Cardiac muscle cell (in vitro differentiated cells and primary cell): Measurements from ENCODE around the gene TMEM151B. TPM values are rescaled to one million over a fixed set of nuclear protein-coding genes. Genes with fewer than 3 reads are reported as not detected.

Experiments used
- DNase-seq, 2 donors: peaks; one replicate each; pipeline versions ENCODE4 v3.0.0 to v3.0.0-alpha.2; 2010 to 2017; ENCODE audit warnings: low read depth in 1 of 2, low spot score in 1 of 2
- H3K27ac ChIP-seq: fragments of 200-600 bp; sonication (generic); 2 replicates; pipeline ENCODE4 v1.5.1; 2016
- H3K27me3 ChIP-seq: fragments of 200-600 bp; sonication (generic); 2 replicates; pipeline ENCODE4 v1.6.0; 2016; ENCODE audit warnings: control low read depth
- H3K36me3 ChIP-seq: fragments of 200-600 bp; sonication (generic); 2 replicates; pipeline ENCODE4 v1.5.1; 2016; ENCODE audit warnings: control low read depth
- H3K4me1 ChIP-seq: fragments of 200-600 bp; sonication (generic); 2 replicates; pipeline ENCODE4 v1.8.1; 2017; ENCODE audit warnings: low read depth, mild to moderate bottlenecking, mixed run types
- H3K4me3 ChIP-seq: fragments of 200-600 bp; sonication (generic); 2 replicates; pipeline ENCODE4 v1.5.1; 2016; ENCODE audit warnings: mild to moderate bottlenecking
- H3K9me3 ChIP-seq: fragments of 200-600 bp; sonication (generic); 2 replicates; pipeline ENCODE4 v1.5.1; 2017; ENCODE audit warnings: low read depth, mild to moderate bottlenecking, control low read depth
- polyA plus RNA-seq: library from polyadenylated mRNA; unstranded; fragments of >200 nt; fragmentation: Nextera tagmentation; extraction: Ambion mirVana; gene quantifications from 2 replicates; pipeline ENCODE4 v1.2.1, GENCODE V29; 2016
- total RNA-seq: library from RNA; depleted of rRNA; stranded (reverse); fragments of >200 nt; gene quantifications from 2 replicates; pipeline ENCODE4 v1.2.3, GENCODE V29; 2016
- TF ChIP-seq, protein P1 (sequence below): IDR thresholded peaks from 2 replicates; pipeline ENCODE4 v1.5.1; 2012; ENCODE audit warnings: low read depth, mild to moderate bottlenecking, low read length

TMEM151B gene
- total and polyA plus RNA-seq, 2 experiments from 2014 or later, result 0.21 to 0.29 TPM

DNA sequence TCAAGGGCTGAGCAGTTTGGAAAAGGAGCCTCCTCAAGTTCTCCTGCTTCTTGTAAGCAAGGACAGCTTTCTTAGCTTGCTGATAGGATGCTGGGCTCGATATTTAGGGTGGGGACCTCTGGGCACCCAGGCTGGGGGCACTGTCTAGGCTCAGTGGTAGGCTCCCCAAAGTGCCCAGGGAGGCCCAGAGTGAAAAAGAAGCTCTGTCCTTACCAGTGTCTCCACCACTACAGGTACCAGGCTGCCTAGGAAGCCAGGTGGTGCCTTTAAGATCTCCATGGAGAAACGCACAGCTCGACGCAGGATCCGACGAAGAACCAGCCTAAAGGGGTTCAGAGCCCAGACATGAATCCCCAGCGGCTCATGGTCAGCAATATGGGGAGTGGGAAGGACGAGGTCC is 36.5 kb downstream of the TMEM151B start:
- no peaks in the 10 kb centered on the region for H3K4me1 ChIP-seq
- TF ChIP-seq, protein P1, sequence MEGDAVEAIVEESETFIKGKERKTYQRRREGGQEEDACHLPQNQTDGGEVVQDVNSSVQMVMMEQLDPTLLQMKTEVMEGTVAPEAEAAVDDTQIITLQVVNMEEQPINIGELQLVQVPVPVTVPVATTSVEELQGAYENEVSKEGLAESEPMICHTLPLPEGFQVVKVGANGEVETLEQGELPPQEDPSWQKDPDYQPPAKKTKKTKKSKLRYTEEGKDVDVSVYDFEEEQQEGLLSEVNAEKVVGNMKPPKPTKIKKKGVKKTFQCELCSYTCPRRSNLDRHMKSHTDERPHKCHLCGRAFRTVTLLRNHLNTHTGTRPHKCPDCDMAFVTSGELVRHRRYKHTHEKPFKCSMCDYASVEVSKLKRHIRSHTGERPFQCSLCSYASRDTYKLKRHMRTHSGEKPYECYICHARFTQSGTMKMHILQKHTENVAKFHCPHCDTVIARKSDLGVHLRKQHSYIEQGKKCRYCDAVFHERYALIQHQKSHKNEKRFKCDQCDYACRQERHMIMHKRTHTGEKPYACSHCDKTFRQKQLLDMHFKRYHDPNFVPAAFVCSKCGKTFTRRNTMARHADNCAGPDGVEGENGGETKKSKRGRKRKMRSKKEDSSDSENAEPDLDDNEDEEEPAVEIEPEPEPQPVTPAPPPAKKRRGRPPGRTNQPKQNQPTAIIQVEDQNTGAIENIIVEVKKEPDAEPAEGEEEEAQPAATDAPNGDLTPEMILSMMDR, result no peak
- no peak for DNase-seq
- H3K4me3 ChIP-seq, result no peak overlapping the region
- no peak overlapping the region for H3K27ac ChIP-seq
- peaks cover 24% of the 10 kb centered on the region for H3K36me3 ChIP-seq
- H3K9me3 ChIP-seq, result no peaks in the 10 kb centered on the region
- no peaks in the 10 kb centered on the region for H3K27me3 ChIP-seq

DNA sequence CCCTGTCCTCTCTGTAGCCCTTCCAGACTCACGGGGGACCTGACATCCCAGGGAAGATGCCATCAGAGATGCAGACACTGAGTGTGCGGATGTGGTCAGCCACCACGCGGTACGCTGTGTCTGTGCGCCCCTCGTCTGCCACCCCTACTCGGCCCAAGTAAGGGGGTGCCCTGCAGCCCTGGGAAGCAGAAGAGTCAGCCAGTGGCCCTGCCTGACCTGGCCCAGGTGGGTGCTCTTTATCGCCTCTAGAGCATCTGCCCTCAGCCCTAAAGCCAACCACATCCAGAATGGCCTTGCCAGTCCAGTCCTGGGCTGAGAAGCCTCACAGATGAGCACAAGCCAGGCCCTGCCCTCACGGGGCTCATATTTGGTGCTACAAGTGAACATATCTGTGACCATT is 37.0 kb downstream of the TMEM151B start:
- no peak for DNase-seq
- TF ChIP-seq, protein P1, result no peak

DNA sequence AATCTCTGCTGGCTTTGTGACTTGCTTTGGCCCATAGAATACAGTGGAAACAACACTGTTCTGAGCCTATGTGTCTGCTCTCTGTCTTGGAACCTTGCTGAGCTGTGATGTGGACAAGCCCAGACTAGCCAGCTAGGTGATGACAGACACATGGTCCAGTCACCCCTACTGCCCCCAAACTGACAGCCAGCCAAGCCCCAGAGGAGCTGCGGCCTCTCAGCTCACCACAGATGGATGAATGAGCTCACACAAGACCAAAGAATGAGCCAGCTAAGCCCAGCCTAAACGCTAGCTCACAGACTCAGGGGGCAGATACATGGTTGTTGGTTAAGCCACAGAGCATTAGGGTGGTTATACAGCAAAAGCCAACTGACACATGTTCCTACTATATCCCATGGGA is 38.8 kb downstream of the TMEM151B start:
- H3K27me3 ChIP-seq, result no peaks in the 10 kb centered on the region

More for the DNA sequence above, 37.0 kb downstream of the TMEM151B start:
- Histone ChIP-seq H3K36me3 (peaks cover 26% of the 10 kb centered on the region), H3K4me1 (no peaks in the 10 kb centered on the region), H3K27ac (no peak overlapping the region), H3K27me3 (no peaks in the 10 kb centered on the region), H3K4me3 (no peak overlapping the region), H3K9me3 (no peaks in the 10 kb centered on the region)

DNA sequence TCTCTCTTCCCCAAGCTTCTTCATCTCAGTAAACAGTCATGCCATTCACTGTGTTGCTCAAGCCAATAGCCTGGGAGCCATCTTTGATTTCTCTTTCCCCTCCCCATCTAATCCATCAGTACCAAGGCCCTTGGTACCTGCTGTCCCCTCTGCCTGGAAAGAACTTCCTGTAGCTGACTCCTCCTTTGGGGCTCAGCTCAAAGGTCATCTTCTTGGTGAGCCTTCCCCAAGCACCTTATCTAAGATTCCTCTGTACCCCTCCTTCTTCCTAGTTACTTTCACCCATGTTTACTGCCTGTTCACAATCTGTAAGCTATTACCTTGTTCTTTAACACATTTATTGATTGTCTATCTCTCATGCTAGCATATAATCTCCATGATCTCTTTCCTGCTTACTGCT is 39.4 kb downstream of the TMEM151B start:
- Histone ChIP-seq H3K36me3 (peaks cover 24% of the 10 kb centered on the region), H3K4me3 (no peak overlapping the region), H3K9me3 (no peaks in the 10 kb centered on the region), H3K4me1 (no peaks in the 10 kb centered on the region), H3K27ac (no peak overlapping the region), H3K27me3 (no peaks in the 10 kb centered on the region)
- TF ChIP-seq, protein P1, result no peak
- no peak for DNase-seq

More for the DNA sequence above, 38.8 kb downstream of the TMEM151B start:
- Histone ChIP-seq H3K36me3 (peaks cover 24% of the 10 kb centered on the region), H3K4me1 (no peaks in the 10 kb centered on the region), H3K9me3 (no peaks in the 10 kb centered on the region), H3K27ac (no peak overlapping the region), H3K4me3 (no peak overlapping the region)
- DNase-seq, result peak in 1 of 2 donors; percentile 38
- TF ChIP-seq, protein P1, result no peak

DNA sequence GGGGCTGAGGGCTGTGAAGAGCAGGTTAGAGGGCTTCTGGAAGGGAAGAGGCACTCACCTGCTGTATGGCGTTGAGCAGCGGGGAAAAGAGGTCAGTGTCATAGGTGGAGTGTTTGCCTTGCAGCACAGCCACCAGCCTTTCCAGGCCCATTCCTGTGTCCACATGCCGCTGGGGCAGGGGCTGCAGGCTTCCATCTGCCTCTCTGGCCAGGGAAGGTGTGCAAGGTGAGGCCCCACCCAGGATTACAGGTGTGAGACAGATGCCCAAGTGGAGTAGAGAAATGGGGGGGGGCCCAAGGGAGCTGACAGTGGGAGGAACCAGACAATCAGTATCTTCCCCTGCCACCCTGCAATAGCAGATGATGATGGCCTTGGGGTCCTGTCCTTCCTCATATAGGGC is 40.0 kb downstream of the TMEM151B start:
- no peak for DNase-seq
- Histone ChIP-seq H3K27me3 (no peaks in the 10 kb centered on the region), H3K4me1 (no peaks in the 10 kb centered on the region), H3K9me3 (no peaks in the 10 kb centered on the region), H3K4me3 (no peak overlapping the region), H3K27ac (no peak overlapping the region), H3K36me3 (peaks cover 24% of the 10 kb centered on the region)
- TF ChIP-seq, protein P1, result no peak

DNA sequence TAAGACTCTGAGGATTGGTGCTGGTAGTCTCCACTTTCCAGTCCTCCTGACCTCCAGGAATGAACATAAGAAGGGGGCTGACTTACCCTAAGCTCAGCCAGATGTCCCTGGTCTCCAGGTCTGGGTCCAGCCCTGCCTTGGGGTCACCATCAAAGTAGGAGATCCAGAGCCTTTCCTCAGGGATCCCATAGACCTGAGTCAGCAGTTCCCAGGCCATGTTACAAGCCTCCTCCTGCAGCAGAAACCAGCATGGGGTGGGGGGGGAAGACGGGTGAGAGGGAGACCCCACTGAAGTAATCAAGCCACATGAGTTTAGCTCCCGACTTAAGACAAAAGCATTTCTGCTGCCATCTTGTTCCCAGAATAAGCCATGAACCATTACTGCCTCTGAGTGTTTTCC is 41.1 kb downstream of the TMEM151B start:
- H3K4me3 ChIP-seq, result no peak overlapping the region
- TF ChIP-seq, protein P1, result no peak
- no peaks in the 10 kb centered on the region for H3K9me3 ChIP-seq
- DNase-seq, result no peak
- no peak overlapping the region for H3K27ac ChIP-seq
- H3K27me3 ChIP-seq, result no peaks in the 10 kb centered on the region
- H3K36me3 ChIP-seq, result peaks cover 24% of the 10 kb centered on the region
- H3K4me1 ChIP-seq, result no peaks in the 10 kb centered on the region
